Measurements from ENCODE around the gene FAR2. TPM values are rescaled to one million over a fixed set of nuclear protein-coding genes. Genes with fewer than 3 reads are reported as not detected.

Gene FAR2
- total RNA-seq, 1 donor from 2014 or later = 7.2 TPM

DNA sequence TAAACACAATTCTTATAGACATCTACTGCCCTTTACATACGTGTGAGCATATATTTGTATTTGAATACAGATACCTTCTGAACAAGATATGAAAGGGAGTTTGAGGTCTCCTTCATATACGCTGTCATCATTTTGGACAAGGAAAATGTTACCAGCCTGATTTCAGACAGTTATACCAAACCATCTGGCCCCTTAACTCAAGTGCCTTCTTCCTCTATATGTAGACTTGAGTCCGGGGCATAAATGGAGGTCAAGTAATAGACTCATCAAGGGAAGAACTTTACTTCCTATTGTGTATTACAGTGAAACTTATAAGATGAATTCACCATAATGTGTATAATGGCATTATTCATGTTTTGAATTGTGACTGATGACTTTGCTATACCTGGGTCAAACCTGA is 52.2 kb downstream of the FAR2 start:
- no peaks in the 10 kb centered on the region for H3K27me3 Mint-ChIP-seq (ENCODE audit: low read depth)
- DNase-seq (ENCODE audit: low spot score in 2 of 2, unreplicated experiment in 2 of 2) = no peak
- H3K4me1 Mint-ChIP-seq = no peaks in the 10 kb centered on the region
- no peak overlapping the region for H3K4me3 Mint-ChIP-seq
- H3K9me3 Mint-ChIP-seq = peaks cover 13% of the 10 kb centered on the region
- H3K27ac Mint-ChIP-seq = no peak overlapping the region
- no peaks in the 10 kb centered on the region for H3K36me3 Mint-ChIP-seq
- no peak for TF ChIP-seq CTCF (IDR thresholded peaks at IDR 0.05; ENCODE audit: unreplicated experiment)

GRCh38 chr12:29201746-29202145 is 52.7 kb downstream of the FAR2 start:
- Mint-ChIP-seq H3K4me3 (no peak overlapping the region), H3K27ac (no peak overlapping the region), H3K27me3 (ENCODE audit: low read depth) (no peaks in the 10 kb centered on the region), H3K36me3 (no peaks in the 10 kb centered on the region), H3K4me1 (no peaks in the 10 kb centered on the region), H3K9me3 (peaks cover 13% of the 10 kb centered on the region)
- DNase-seq (ENCODE audit: low spot score in 2 of 2, unreplicated experiment in 2 of 2) = no peak
- TF ChIP-seq CTCF (IDR thresholded peaks at IDR 0.05; ENCODE audit: unreplicated experiment) = no peak

DNA sequence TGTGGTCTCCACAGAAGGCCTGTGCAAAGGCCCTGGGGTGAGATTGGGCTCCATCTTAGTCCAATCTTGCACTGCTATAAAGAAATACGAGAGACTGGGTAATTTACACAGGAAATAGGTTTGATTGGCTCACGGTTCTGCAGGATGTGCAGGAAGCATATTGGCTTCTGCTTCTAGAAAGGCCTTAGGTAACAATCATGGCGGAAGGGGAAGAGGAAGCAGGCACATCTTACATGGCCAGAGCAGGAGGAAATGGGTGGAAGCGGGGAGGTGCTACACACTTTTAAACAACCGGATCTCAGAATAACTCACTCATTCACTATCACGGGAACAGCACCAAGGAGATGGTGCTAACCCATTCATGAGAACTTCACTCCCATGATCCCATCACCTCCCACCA is 55.4 kb downstream of the FAR2 start:
- DNase-seq (ENCODE audit: low spot score in 2 of 2, unreplicated experiment in 2 of 2) = no peak
- Mint-ChIP-seq H3K36me3 (no peaks in the 10 kb centered on the region), H3K27ac (no peak overlapping the region), H3K4me3 (no peak overlapping the region), H3K27me3 (ENCODE audit: low read depth) (no peaks in the 10 kb centered on the region), H3K9me3 (peaks cover 12% of the 10 kb centered on the region), H3K4me1 (no peaks in the 10 kb centered on the region)
- no peak for TF ChIP-seq CTCF (IDR thresholded peaks at IDR 0.05; ENCODE audit: unreplicated experiment)

DNA sequence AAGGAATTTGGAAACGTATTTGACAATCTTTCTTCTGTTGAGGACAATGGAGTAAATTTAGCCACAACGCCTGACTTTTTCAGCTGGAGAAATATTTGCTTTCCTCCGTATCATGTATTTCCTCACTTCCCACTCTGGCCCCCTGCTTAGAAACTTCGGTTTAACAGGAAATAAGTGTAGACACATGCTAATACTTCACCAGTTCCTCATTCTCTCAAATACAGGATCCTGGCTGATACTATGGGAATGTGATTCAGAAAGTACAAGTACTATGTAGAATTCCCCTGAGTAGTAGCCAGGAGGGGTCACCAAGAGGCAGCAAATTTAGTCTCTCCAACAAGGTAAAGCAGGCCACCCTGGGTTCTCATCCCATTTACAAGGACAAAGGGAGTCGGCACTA is 58.0 kb downstream of the FAR2 start:
- H3K4me1 Mint-ChIP-seq = no peaks in the 10 kb centered on the region
- H3K9me3 Mint-ChIP-seq = peaks cover 9% of the 10 kb centered on the region
- DNase-seq (ENCODE audit: low spot score in 2 of 2, unreplicated experiment in 2 of 2) = no peak
- no peak for TF ChIP-seq CTCF (IDR thresholded peaks at IDR 0.05; ENCODE audit: unreplicated experiment)
- no peaks in the 10 kb centered on the region for H3K36me3 Mint-ChIP-seq
- no peaks in the 10 kb centered on the region for H3K27me3 Mint-ChIP-seq (ENCODE audit: low read depth)
- H3K4me3 Mint-ChIP-seq = no peak overlapping the region
- H3K27ac Mint-ChIP-seq = no peak overlapping the region

GRCh38 chr12:29208060-29208459 is 59.0 kb downstream of the FAR2 start:
- Mint-ChIP-seq H3K27ac (no peak overlapping the region), H3K36me3 (no peaks in the 10 kb centered on the region), H3K4me1 (peaks cover 3% of the 10 kb centered on the region), H3K9me3 (peaks cover 4% of the 10 kb centered on the region), H3K27me3 (ENCODE audit: low read depth) (no peaks in the 10 kb centered on the region), H3K4me3 (no peak overlapping the region)
- no peak for TF ChIP-seq CTCF (IDR thresholded peaks at IDR 0.05; ENCODE audit: unreplicated experiment)
- no peak for DNase-seq (ENCODE audit: low spot score in 2 of 2, unreplicated experiment in 2 of 2)

Measured in mesothelial cell of epicardium (in vitro differentiated cells).